Neuronal stem cell (in vitro differentiated cells): ENCODE measurements around the gene CRB3.

ENCODE experiments used
- DNase-seq: peaks from one replicate; pipeline ENCODE4 v3.0.0-alpha.2; 2013; ENCODE audit warnings: low spot score
- H2AFZ ChIP-seq: one replicate; pipeline ENCODE4 v1.6.1; 2013; ENCODE audit warnings: mild to moderate bottlenecking, low read length, inconsistent platforms
- H2AK5ac ChIP-seq: 2 replicates; pipeline ENCODE4 v1.6.1; 2013; ENCODE audit warnings: low read depth, mild to moderate bottlenecking, inconsistent platforms, low read length, moderate library complexity, mixed read lengths
- H2BK120ac ChIP-seq: 2 replicates; pipeline ENCODE4 v1.6.1; 2013; ENCODE audit warnings: low read depth, mild to moderate bottlenecking, inconsistent platforms, low read length, moderate library complexity, mixed read lengths
- H2BK12ac ChIP-seq: one replicate; pipeline ENCODE4 v1.6.1; 2013; ENCODE audit warnings: low read length, inconsistent platforms
- H2BK15ac ChIP-seq: 2 replicates; pipeline ENCODE4 v1.6.1; 2013; ENCODE audit warnings: mild to moderate bottlenecking, low read length, inconsistent platforms, mixed read lengths
- H2BK5ac ChIP-seq: one replicate; pipeline ENCODE4 v1.6.1; 2013; ENCODE audit warnings: inconsistent platforms, mild to moderate bottlenecking, low read length, moderate library complexity
- H3K14ac ChIP-seq: one replicate; pipeline ENCODE4 v1.6.1; 2013; ENCODE audit warnings: low read length, inconsistent platforms
- H3K18ac ChIP-seq: 2 replicates; pipeline ENCODE4 v1.6.1; 2013; ENCODE audit warnings: low read length, inconsistent platforms
- H3K23ac ChIP-seq: 2 replicates; pipeline ENCODE4 v1.6.1; 2013; ENCODE audit warnings: low read depth, mild to moderate bottlenecking, mixed read lengths, low read length, inconsistent platforms; ENCODE audit not compliant: poor library complexity
- H3K27ac ChIP-seq: replicated peaks from 3 replicates; pipeline ENCODE4 v1.5.1; 2013; ENCODE audit warnings: low read length, inconsistent platforms
- H3K27me3 ChIP-seq, 3 experiments: 2 replicates each; pipeline ENCODE4 v1.6.1; 2013; ENCODE audit warnings: low read length in 3 of 3, mild to moderate bottlenecking in 2 of 3, inconsistent platforms in 1 of 3, low read depth in 1 of 3, mixed read lengths in 1 of 3, moderate library complexity in 1 of 3; ENCODE audit not compliant: control insufficient read depth in 3 of 3, insufficient read depth in 3 of 3
- H3K36me3 ChIP-seq, 2 donors: replicated peaks in 1 of 2; 2 replicates each; pipeline ENCODE4 v1.6.1; 2013; ENCODE audit warnings: low read length in 2 of 2; ENCODE audit not compliant: control insufficient read depth in 2 of 2, insufficient read depth in 2 of 2
- H3K4ac ChIP-seq: 2 replicates; pipeline ENCODE4 v1.6.1; 2013; ENCODE audit warnings: inconsistent platforms, mild to moderate bottlenecking, low read length, moderate library complexity
- H3K4me1 ChIP-seq, 2 donors: 1 replicate in 1 of 2; 2 replicates in 1 of 2; pipeline ENCODE4 v1.6.1; 2013; ENCODE audit warnings: low read length in 2 of 2, low read depth in 1 of 2; ENCODE audit not compliant: control insufficient read depth in 2 of 2, insufficient read depth in 1 of 2
- H3K4me2 ChIP-seq: one replicate; pipeline ENCODE4 v1.6.1; 2013; ENCODE audit warnings: mild to moderate bottlenecking, low read length, inconsistent platforms; ENCODE audit not compliant: insufficient read depth, poor library complexity, severe bottlenecking
- H3K4me3 ChIP-seq, 2 donors: 2 replicates each; pipeline ENCODE4 v1.5.1; 2013; ENCODE audit warnings: low read length in 2 of 2, mild to moderate bottlenecking in 2 of 2, inconsistent platforms in 1 of 2, moderate library complexity in 1 of 2
- H3K79me1 ChIP-seq: one replicate; pipeline ENCODE4 v1.6.1; 2013; ENCODE audit warnings: low read depth, mild to moderate bottlenecking, inconsistent platforms, low read length, moderate library complexity
- H3K9ac ChIP-seq: one replicate; pipeline ENCODE4 v1.6.1; 2013; ENCODE audit warnings: mild to moderate bottlenecking, low read depth, low read length, inconsistent platforms; ENCODE audit not compliant: poor library complexity
- H3K9me3 ChIP-seq, 2 donors: replicated peaks in 1 of 2; 2 replicates each; pipeline versions ENCODE3 to v1.6.1; 2013; ENCODE audit warnings: low read length in 2 of 2, mild to moderate bottlenecking in 2 of 2, inconsistent platforms in 1 of 2, low read depth in 1 of 2, mixed read lengths in 1 of 2, moderate library complexity in 1 of 2; ENCODE audit not compliant: control insufficient read depth in 2 of 2, insufficient read depth in 1 of 2
- H4K8ac ChIP-seq: one replicate; pipeline ENCODE4 v1.6.1; 2013; ENCODE audit warnings: low read depth, mild to moderate bottlenecking, inconsistent platforms, low read length, moderate library complexity
- H4K91ac ChIP-seq: one replicate; pipeline ENCODE4 v1.6.1; 2013; ENCODE audit warnings: low read length, low read depth, mild to moderate bottlenecking, inconsistent platforms; ENCODE audit not compliant: poor library complexity
- WGBS, 2 donors: extraction: QIAGEN DNeasy Blood & Tissue Kit; methylation state at CpG; one replicate each; pipeline ENCODE4 v1.1.7; 2013; ENCODE audit warnings: missing lambda C conversion rate in 2 of 2, mixed read lengths in 1 of 2; ENCODE audit not compliant: insufficient read length in 2 of 2, insufficient replicate concordance in 1 of 2; ENCODE audit errors: extremely low coverage in 2 of 2; 5-methylcytosine and 5-hydroxymethylcytosine counted together

CRB3 gene

GRCh38 chr19:6484230-6484629 lies 20.2 kb downstream of the CRB3 start:
- Histone ChIP-seq H3K18ac (no peak overlapping the region), H3K4me3 (no peak overlapping the region), H2BK12ac (no peak overlapping the region), H3K27ac (no peak overlapping the region), H2BK15ac (no peak overlapping the region), H3K36me3 (no peaks in the 10 kb centered on the region), H4K8ac (no peak overlapping the region), H3K4ac (no peak overlapping the region), H3K27me3 (peaks cover 0 to 16% (median 0%) of the 10 kb centered on the region in 3 experiments), H2AK5ac (no peak overlapping the region), H3K79me1 (no peaks in the 10 kb centered on the region), H2AFZ (no peak overlapping the region), H2BK5ac (no peak overlapping the region), H2BK120ac (no peak overlapping the region), H3K4me2 (no peak overlapping the region), H3K9ac (no peak overlapping the region), H4K91ac (no peak overlapping the region), H3K23ac (no peak overlapping the region), H3K4me1 (peaks cover 3 to 4% of the 10 kb centered on the region in 2 donors), H3K9me3 (no peaks in the 10 kb centered on the region), H3K14ac (no peak overlapping the region)
- DNase-seq, result no peak
- WGBS, 2 donors, result no CpG with 5 or more reads among the region's 8 CpGs

DNA sequence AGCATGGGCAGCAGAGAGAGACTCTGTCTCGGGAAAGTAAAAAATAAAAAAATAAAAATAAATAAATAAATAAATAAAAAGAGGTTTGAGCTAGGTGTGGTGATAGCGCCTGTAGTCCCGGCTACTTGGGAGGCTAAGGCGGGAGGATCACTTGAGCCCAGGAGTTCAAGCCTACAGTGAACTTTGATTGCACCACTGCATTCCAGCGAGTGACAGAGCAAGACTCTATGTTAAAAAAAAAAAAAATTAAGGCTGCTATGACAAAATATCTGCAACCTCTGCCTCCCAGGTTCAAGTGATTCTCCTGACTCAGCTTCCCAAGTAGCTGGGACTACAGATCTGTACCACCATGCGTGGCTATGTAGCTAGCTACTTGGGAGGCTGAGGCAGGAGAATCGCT lies 20.8 kb downstream of the CRB3 start:
- Histone ChIP-seq H3K14ac (no peak overlapping the region), H3K9me3 (no peaks in the 10 kb centered on the region), H2BK12ac (no peak overlapping the region), H3K36me3 (no peaks in the 10 kb centered on the region), H3K23ac (no peak overlapping the region), H3K27me3 (peaks cover 0 to 10% (median 0%) of the 10 kb centered on the region in 3 experiments), H2AK5ac (no peak overlapping the region), H3K9ac (no peak overlapping the region), H4K8ac (no peak overlapping the region), H2BK120ac (no peak overlapping the region), H3K4me3 (no peak overlapping the region), H3K4me2 (no peak overlapping the region), H3K79me1 (no peaks in the 10 kb centered on the region), H2BK5ac (no peak overlapping the region), H3K27ac (no peak overlapping the region), H2BK15ac (no peak overlapping the region), H3K4me1 (peaks cover 3 to 8% of the 10 kb centered on the region in 2 donors), H2AFZ (no peak overlapping the region), H3K18ac (no peak overlapping the region), H3K4ac (no peak overlapping the region), H4K91ac (no peak overlapping the region)
- WGBS, 2 donors, result no CpG with 5 or more reads among the region's 7 CpGs
- DNase-seq, result no peak

GRCh38 chr19:6489278-6490061 lies 25.4 kb downstream of the CRB3 start:
- Histone ChIP-seq H3K4me1 (peaks cover 2 to 7% of the 10 kb centered on the region in 2 donors), H2BK12ac (no peak overlapping the region), H3K18ac (peak overlapping the region; percentile 50), H3K27ac (no peak overlapping the region), H2BK5ac (no peak overlapping the region), H3K23ac (no peak overlapping the region), H3K4me2 (no peak overlapping the region), H3K9me3 (peaks cover 0 to 3% of the 10 kb centered on the region in 2 donors), H3K4me3 (no peak overlapping the region), H3K79me1 (no peaks in the 10 kb centered on the region), H2BK15ac (no peak overlapping the region), H3K9ac (no peak overlapping the region), H2AFZ (peak overlapping the region; percentile 46), H3K27me3 (no peaks in the 10 kb centered on the region), H4K8ac (no peak overlapping the region), H4K91ac (no peak overlapping the region), H2AK5ac (no peak overlapping the region), H3K4ac (no peak overlapping the region), H3K14ac (no peak overlapping the region), H2BK120ac (no peak overlapping the region), H3K36me3 (no peaks in the 10 kb centered on the region)
- no peak for DNase-seq
- WGBS, 2 donors, result no CpG with 5 or more reads among the region's 15 CpGs

DNA sequence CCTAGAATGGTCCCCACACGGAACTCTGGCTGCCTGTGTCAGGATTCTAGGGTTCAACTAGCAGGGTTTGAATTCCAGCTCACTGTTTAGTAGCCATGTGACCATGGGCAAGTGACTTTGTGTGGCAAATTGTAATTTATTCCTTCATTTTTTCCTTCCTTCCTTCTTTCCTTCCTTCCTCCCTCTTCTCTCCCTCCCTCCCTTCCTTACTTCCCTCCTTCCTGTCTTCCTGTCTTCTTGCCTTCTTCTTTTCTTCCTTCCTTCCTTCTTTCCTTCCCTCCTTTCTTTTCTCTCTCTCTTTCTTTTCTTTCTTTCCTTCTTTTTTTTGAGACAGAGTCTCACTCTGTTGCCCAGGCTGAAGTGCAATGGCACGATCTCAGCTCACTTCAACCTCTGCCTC lies 26.1 kb downstream of the CRB3 start:
- Histone ChIP-seq H2AFZ (peak overlapping the region; percentile 46), H3K9ac (no peak overlapping the region), H3K79me1 (no peaks in the 10 kb centered on the region), H3K14ac (no peak overlapping the region), H2BK12ac (no peak overlapping the region), H3K27me3 (no peaks in the 10 kb centered on the region), H3K23ac (no peak overlapping the region), H2BK15ac (no peak overlapping the region), H2BK5ac (no peak overlapping the region), H2BK120ac (no peak overlapping the region), H4K8ac (no peak overlapping the region), H3K4me1 (peaks cover 2 to 7% of the 10 kb centered on the region in 2 donors), H3K18ac (no peak overlapping the region), H3K9me3 (peaks cover 0 to 3% of the 10 kb centered on the region in 2 donors), H3K4me3 (no peak overlapping the region), H4K91ac (no peak overlapping the region), H3K27ac (no peak overlapping the region), H3K36me3 (peaks cover 0 to 2% of the 10 kb centered on the region in 2 donors), H2AK5ac (no peak overlapping the region), H3K4me2 (no peak overlapping the region), H3K4ac (no peak overlapping the region)
- DNase-seq, result no peak
- no CpG with 5 or more reads among the region's 2 CpGs for WGBS, 2 donors
